ENCODE measurements around the gene GADD45A. TPM values are rescaled to one million over a fixed set of nuclear protein-coding genes. Genes with fewer than 3 reads are reported as not detected.
A peak's percentile ranks its signal among the peaks of the same experiment; 100 is the strongest.

GADD45A gene
- total and polyA plus RNA-seq, 9 of the 15 experiments (the other 6 are each of a cell fraction or from before 2014, with no cell fraction given): 21.3 to 156 (median 62.1) TPM

GRCh38 chr1:67653304-67653703 is 31.7 kb upstream of the GADD45A start:
- in situ Hi-C loops (cut with MboI) (no loop called here), intact Hi-C loops (cut with micrococcal nuclease) (no loop called here)
- H3K9me1 ChIP-seq (ENCODE audit: control insufficient read depth, insufficient read depth, low read length): no peaks in the 10 kb centered on the region
- H3K9ac ChIP-seq (ENCODE audit: insufficient read depth in 1 of 2, low read depth in 2 of 2, low read length in 2 of 2): no peak overlapping the region
- no peak overlapping the region for H3K27ac ChIP-seq (ENCODE audit: extremely low read depth, low read depth, low read length)
- ATAC-seq: no peak
- no peaks in the 10 kb centered on the region for H3K27me3 ChIP-seq (ENCODE audit: control insufficient read depth in 2 of 2, insufficient read depth in 2 of 2, low read length in 2 of 2)
- H3K4me2 ChIP-seq (ENCODE audit: insufficient read depth, low read length): no peak overlapping the region
- H3K79me2 ChIP-seq (ENCODE audit: control insufficient read depth, insufficient read depth, low read length): no peaks in the 10 kb centered on the region
- FAIRE-seq: no peak
- no peaks in the 10 kb centered on the region for H3K9me3 ChIP-seq (replicated peaks; ENCODE audit: control insufficient read depth, insufficient read depth, low read depth, low read length)
- POLR2A ChIA-PET: interaction anchor here (0.7 to 0.9 kb wide), 2 partner anchors 34 to 59 kb away, joined by 3 read pairs; no protein-coding TSS in a partner anchor
- CTCF ChIA-PET (ENCODE audit: low intra/inter-chr PET ratio): no interaction called here
- H3K36me3 ChIP-seq (ENCODE audit: control insufficient read depth, insufficient read depth, low read length): no peaks in the 10 kb centered on the region
- no peak for DNase-seq (ENCODE audit: extremely low read depth in 1 of 4, low spot score in 3 of 4)
- H3K4me3 ChIP-seq: no peak overlapping the region
- BruUV-seq (replicated peaks): no TSS peak
- H4K20me1 ChIP-seq (replicated peaks; ENCODE audit: control insufficient read depth, insufficient read depth, low read length): no peaks in the 10 kb centered on the region
- no peaks in the 10 kb centered on the region; a peak in 1 of 5 replicates for H3K4me1 ChIP-seq (replicated peaks in 1 of 2; ENCODE audit: control insufficient read depth in 2 of 2, insufficient read depth in 2 of 2, low read length in 2 of 2)
- H2AFZ ChIP-seq (ENCODE audit: low read depth, low read length): peak overlapping the region; percentile 49; the same call in 1 of the 2 replicates
- TF ChIP-seq RFX1 (IDR thresholded peaks at IDR 0.05) (no peak), PCBP1 (IDR thresholded peaks at IDR 0.05; ENCODE audit: low read depth, low read length, poor library complexity, severe bottlenecking) (no peak), RERE (CRISPR knock-in tag; IDR thresholded peaks at IDR 0.05; ENCODE audit: borderline replicate concordance) (no peak), MTA3 (IDR thresholded peaks at IDR 0.05; ENCODE audit: borderline replicate concordance) (no peak), POLR2AphosphoS5 (IDR thresholded peaks at IDR 0.05; ENCODE audit: control insufficient read depth, insufficient read depth, low read depth, low read length) (no peak), MIER1 (IDR thresholded peaks at IDR 0.05; ENCODE audit: low read depth) (no peak), TCF3 (CRISPR knock-in tag; IDR thresholded peaks at IDR 0.05) (no peak), ATF7 (IDR thresholded peaks at IDR 0.05) (no peak), GABPB1 (CRISPR knock-in tag; IDR thresholded peaks at IDR 0.05) (no peak), RBM39 (optimal IDR thresholded peaks at IDR 0.05; ENCODE audit: low read depth, low read length) (no peak), ATF2 (CRISPR knock-in tag; IDR thresholded peaks at IDR 0.05) (no peak), KLF1 (tag; IDR thresholded peaks at IDR 0.05) (no peak), SIRT6 (IDR thresholded peaks at IDR 0.05; ENCODE audit: low read depth, low read length) (no peak), FOS (IDR thresholded peaks at IDR 0.05; ENCODE audit: extremely low read depth, insufficient read length) (no peak), PATZ1 (CRISPR knock-in tag; IDR thresholded peaks at IDR 0.05; ENCODE audit: borderline replicate concordance) (no peak)
